Heart right ventricle (tissue), 16 donors: Measurements from ENCODE around the gene BCLAF3. TPM values are rescaled to one million over a fixed set of nuclear protein-coding genes. Genes with fewer than 3 reads are reported as not detected.

Experiments
- ATAC-seq, 8 donors: fragments of 200-7000 bp; cut with Tn5 transposase; one replicate each; pipeline ENCODE4 v1.9.1; 2020; ENCODE audit warnings: mild to moderate bottlenecking in 8 of 8, moderate library complexity in 8 of 8, moderate number of reproducible peaks in 1 of 8
- DNase-seq, 2 donors: peaks; one replicate each; pipeline ENCODE4 v3.0.0-alpha.2; 2020
- H3K27ac ChIP-seq, 10 donors: fragments of 200-600 bp; sonication (generic) in 2 of 10; one replicate each; pipeline versions ENCODE4 v1.5.0 to v1.8.0; 2020 to 2022; ENCODE audit warnings: mild to moderate bottlenecking in 3 of 10
- H3K27me3 ChIP-seq, 7 donors: fragments of 200-600 bp; one replicate each; pipeline ENCODE4 v1.8.0; 2021 to 2022; ENCODE audit warnings: mild to moderate bottlenecking in 2 of 7
- H3K36me3 ChIP-seq, 9 donors: fragments of 200-600 bp; sonication (generic) in 1 of 9; one replicate each; pipeline versions ENCODE4 v1.5.0 to v1.8.0; 2020 to 2022; ENCODE audit warnings: mild to moderate bottlenecking in 2 of 9
- H3K4me1 ChIP-seq, 9 donors: fragments of 200-600 bp; sonication (generic) in 1 of 9; one replicate each; pipeline versions ENCODE4 v1.5.0 to v1.8.0; 2020 to 2022; ENCODE audit warnings: mild to moderate bottlenecking in 4 of 9
- H3K4me3 ChIP-seq, 10 donors: fragments of 200-600 bp; sonication (generic) in 2 of 10; one replicate each; pipeline versions ENCODE4 v1.5.0 to v1.8.0; 2020 to 2022; ENCODE audit warnings: mild to moderate bottlenecking in 7 of 10, moderate library complexity in 2 of 10
- H3K9me3 ChIP-seq, 11 donors: fragments of 200-600 bp in 10 of 11; sonication (generic) in 2 of 11; one replicate each; pipeline versions ENCODE4 v1.5.0 to v1.8.0; 2013 to 2022; ENCODE audit warnings: mild to moderate bottlenecking in 2 of 11, control low read depth in 1 of 11, moderate library complexity in 1 of 11
- CTCF ChIP-seq, 9 donors: fragments of 200-600 bp; sonication (generic) in 2 of 9; IDR thresholded peaks; one replicate each; pipeline versions ENCODE4 v1.5.0 to v1.8.0; 2021 to 2022; ENCODE audit warnings: antibody characterized with exemption in 9 of 9, mild to moderate bottlenecking in 5 of 9, moderate library complexity in 1 of 9
- WGBS, 2 donors: extraction: QIAGEN DNeasy Blood & Tissue Kit; methylation state at CpG; one replicate each; pipeline ENCODE4 v1.1.7; 2013; ENCODE audit warnings: inconsistent platforms in 1 of 2; 5-methylcytosine and 5-hydroxymethylcytosine counted together
- intact Hi-C, 10 donors: fragments of 100-400 bp; cut with DNase I; formaldehyde crosslinking; loops; one replicate each; pipeline versions ENCODE4 v1.11.1 to v1.14.2; 2022
- polyA plus RNA-seq, 2 donors: library from polyadenylated mRNA; stranded (reverse); fragments of 200-250 nt; gene quantifications; one replicate each; pipeline ENCODE4 v1.2.3, GENCODE V29; 2013
- total RNA-seq, 10 donors: library from RNA; stranded (reverse); fragmentation: NEBNext Ultra II Directional in 3 of 10; extraction: Animal tissue kit (Norgen Biotek cat#: 25700) in 3 of 10; gene quantifications; one replicate each; pipeline versions ENCODE4 v1.2.1 to v1.2.4, GENCODE V29; 2021 to 2023
- donor health status: Arrhythmogenic right ventricular cardiomyopathy.
- donor health status: ischemic (EF 13 %, LVEDD 7.1; RV severe dilation, severe dysfunction).
- donor health status: healthy with polysubstance abuse.
- donor health status: DM: no; HTN: yes; CAD: no.
- donor health status: DM: no; HTN: no; CAD: no.
- donor health status: ischemic (EF 25% LVEDD 6.9; RV normal size, moderate dysfunction).
- donor health status: ischemic (EF 25% LVEDD 5.7; RV mildly dilated, moderate dysfunction).
- donor health status: healthy.
- donor health status: DM: yes; HTN: yes; CAD: no.
- donor health status: Ischemic cardiomyopathy.
- donor health status: ischemic (EF 35%, LVEDD 5.7; RV mildly dilated, moderate dysfunction).
- donor health status: nonischemic (EF 11% LVEDD 7.7; RV severe dilation, severe dysfunction).
- donor health status: DM: yes; HTN: yes; CAD: no.
- donor health status: PGD.
- donor health status: ischemic (EF 29% LVEDD 5.4; RV normal size, mild dysfunction).
- donor health status: nonischemic (EF 23%, LVEDD 6.1; RV moderate dilation, normal function).

The BCLAF3 gene
- total and polyA plus RNA-seq, 12 donors = 1.2 to 10.2 (median 8.5) TPM

GRCh38 chrX:20029728-20030127, 38.9 kb upstream of the BCLAF3 start:
- 39 to 69% methylated on average over 2 of the region's 2 CpGs for WGBS, 2 donors
- peaks cover 0 to 24% (median 0%) of the 10 kb centered on the region in 7 donors for H3K27me3 ChIP-seq
- no peaks in the 10 kb centered on the region for H3K4me1 ChIP-seq
- no peaks in the 10 kb centered on the region for H3K9me3 ChIP-seq
- intact Hi-C loops = no loop called here
- no peak for TF ChIP-seq CTCF (IDR thresholded peaks at IDR 0.05)
- ATAC-seq = no peak
- H3K4me3 ChIP-seq = no peak overlapping the region
- H3K27ac ChIP-seq = no peak overlapping the region
- no peaks in the 10 kb centered on the region for H3K36me3 ChIP-seq
- no peak for DNase-seq

GRCh38 chrX:20028588-20028987, 37.7 kb upstream of the BCLAF3 start:
- no peak for TF ChIP-seq CTCF (IDR thresholded peaks at IDR 0.05)
- H3K9me3 ChIP-seq = no peaks in the 10 kb centered on the region
- H3K27me3 ChIP-seq = peaks cover 0 to 24% (median 0%) of the 10 kb centered on the region in 7 donors
- no peak overlapping the region for H3K27ac ChIP-seq
- ATAC-seq (no peak), DNase-seq (no peak)
- 79% methylated on average over 8 of the region's 8 CpGs for WGBS, 2 donors
- H3K36me3 ChIP-seq = no peaks in the 10 kb centered on the region
- intact Hi-C loops = no loop called here
- no peak overlapping the region for H3K4me3 ChIP-seq
- H3K4me1 ChIP-seq = no peaks in the 10 kb centered on the region

GRCh38 chrX:20026278-20026677, 35.4 kb upstream of the BCLAF3 start:
- intact Hi-C loops = no loop called here
- H3K9me3 ChIP-seq = no peaks in the 10 kb centered on the region
- no peaks in the 10 kb centered on the region for H3K4me1 ChIP-seq
- no peak for TF ChIP-seq CTCF (IDR thresholded peaks at IDR 0.05)
- ATAC-seq (no peak), DNase-seq (no peak)
- WGBS, 2 donors = 39 to 47% methylated on average over 2 of the region's 2 CpGs
- H3K27me3 ChIP-seq = peaks cover 0 to 28% (median 0%) of the 10 kb centered on the region in 7 donors
- no peaks in the 10 kb centered on the region for H3K36me3 ChIP-seq
- H3K4me3 ChIP-seq = no peak overlapping the region
- no peak overlapping the region for H3K27ac ChIP-seq

GRCh38 chrX:20019672-20020365, 29.0 kb upstream of the BCLAF3 start:
- 59 to 76% methylated on average over 6 of the region's 6 CpGs for WGBS, 2 donors
- H3K4me1 ChIP-seq = no peaks in the 10 kb centered on the region
- H3K9me3 ChIP-seq = peaks cover 0 to 28% (median 0%) of the 10 kb centered on the region in 11 donors
- peaks cover 0 to 4% (median 0%) of the 10 kb centered on the region in 7 donors for H3K27me3 ChIP-seq
- H3K4me3 ChIP-seq = no peak overlapping the region
- ATAC-seq = peak in 6 of 8 donors; percentile 52 to 73 (median 58)
- H3K27ac ChIP-seq = no peak overlapping the region
- TF ChIP-seq CTCF (IDR thresholded peaks at IDR 0.05) = no peak
- peak; percentile 13 to 30 for DNase-seq
- intact Hi-C loops = no loop called here
- no peaks in the 10 kb centered on the region for H3K36me3 ChIP-seq
